Nephron progenitor cell (in vitro differentiated cells): ENCODE results near the gene GRIK2.

Experiments
- DNase-seq: peaks from one replicate; pipeline ENCODE4 v3.0.0; 2021
- H3K27ac Mint-ChIP-seq: 2 replicates; pipeline ENCODE4 v1.8.0; 2021; ENCODE audit warnings: mild to moderate bottlenecking, moderate library complexity, mixed read lengths
- H3K27me3 Mint-ChIP-seq: 2 replicates; pipeline ENCODE4 v1.8.0; 2021; ENCODE audit warnings: mild to moderate bottlenecking, low read depth, mixed read lengths; ENCODE audit not compliant: poor library complexity
- H3K36me3 Mint-ChIP-seq: 2 replicates; pipeline ENCODE4 v1.8.0; 2021; ENCODE audit warnings: low read depth, mixed read lengths
- H3K4me1 Mint-ChIP-seq: 2 replicates; pipeline ENCODE4 v1.8.0; 2021; ENCODE audit warnings: mixed read lengths
- H3K4me3 Mint-ChIP-seq: 2 replicates; pipeline ENCODE4 v1.8.0; 2021; ENCODE audit warnings: mild to moderate bottlenecking, moderate library complexity, mixed read lengths
- H3K9me3 Mint-ChIP-seq: 2 replicates; pipeline ENCODE4 v1.8.0; 2021; ENCODE audit warnings: mild to moderate bottlenecking, moderate library complexity, mixed read lengths
- TF ChIP-seq, protein P1 (sequence below): fragments of 200-600 bp; sonication (generic); IDR thresholded peaks from 2 replicates; pipeline ENCODE4 v1.5.0; 2021; ENCODE audit warnings: antibody characterized with exemption

Gene GRIK2

DNA sequence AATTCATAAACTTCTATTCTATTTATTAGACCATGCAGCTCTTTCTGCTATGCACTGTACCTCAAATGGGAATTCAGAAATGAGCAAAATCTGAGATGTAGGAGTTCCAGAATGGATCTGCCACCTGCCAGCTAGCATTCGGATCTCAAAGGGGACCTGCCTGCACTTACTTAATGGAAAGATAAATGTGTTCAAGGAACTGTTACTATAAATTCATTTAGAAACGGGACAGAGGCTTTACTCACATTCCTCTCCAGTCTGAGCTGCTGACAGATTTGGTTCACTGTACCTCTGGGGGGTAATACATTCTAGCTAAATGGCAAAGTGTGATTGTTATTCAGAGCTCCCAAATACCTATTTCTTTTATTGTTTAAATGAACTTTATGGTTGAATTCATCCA lies 384.1 kb downstream of the GRIK2 start:
- no peaks in the 10 kb centered on the region for H3K9me3 Mint-ChIP-seq
- DNase-seq: no peak
- no peaks in the 10 kb centered on the region for H3K27me3 Mint-ChIP-seq
- no peaks in the 10 kb centered on the region for H3K36me3 Mint-ChIP-seq
- H3K4me1 Mint-ChIP-seq: no peaks in the 10 kb centered on the region
- TF ChIP-seq, protein P1, sequence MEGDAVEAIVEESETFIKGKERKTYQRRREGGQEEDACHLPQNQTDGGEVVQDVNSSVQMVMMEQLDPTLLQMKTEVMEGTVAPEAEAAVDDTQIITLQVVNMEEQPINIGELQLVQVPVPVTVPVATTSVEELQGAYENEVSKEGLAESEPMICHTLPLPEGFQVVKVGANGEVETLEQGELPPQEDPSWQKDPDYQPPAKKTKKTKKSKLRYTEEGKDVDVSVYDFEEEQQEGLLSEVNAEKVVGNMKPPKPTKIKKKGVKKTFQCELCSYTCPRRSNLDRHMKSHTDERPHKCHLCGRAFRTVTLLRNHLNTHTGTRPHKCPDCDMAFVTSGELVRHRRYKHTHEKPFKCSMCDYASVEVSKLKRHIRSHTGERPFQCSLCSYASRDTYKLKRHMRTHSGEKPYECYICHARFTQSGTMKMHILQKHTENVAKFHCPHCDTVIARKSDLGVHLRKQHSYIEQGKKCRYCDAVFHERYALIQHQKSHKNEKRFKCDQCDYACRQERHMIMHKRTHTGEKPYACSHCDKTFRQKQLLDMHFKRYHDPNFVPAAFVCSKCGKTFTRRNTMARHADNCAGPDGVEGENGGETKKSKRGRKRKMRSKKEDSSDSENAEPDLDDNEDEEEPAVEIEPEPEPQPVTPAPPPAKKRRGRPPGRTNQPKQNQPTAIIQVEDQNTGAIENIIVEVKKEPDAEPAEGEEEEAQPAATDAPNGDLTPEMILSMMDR: no peak
- H3K27ac Mint-ChIP-seq: no peak overlapping the region
- no peak overlapping the region for H3K4me3 Mint-ChIP-seq

DNA sequence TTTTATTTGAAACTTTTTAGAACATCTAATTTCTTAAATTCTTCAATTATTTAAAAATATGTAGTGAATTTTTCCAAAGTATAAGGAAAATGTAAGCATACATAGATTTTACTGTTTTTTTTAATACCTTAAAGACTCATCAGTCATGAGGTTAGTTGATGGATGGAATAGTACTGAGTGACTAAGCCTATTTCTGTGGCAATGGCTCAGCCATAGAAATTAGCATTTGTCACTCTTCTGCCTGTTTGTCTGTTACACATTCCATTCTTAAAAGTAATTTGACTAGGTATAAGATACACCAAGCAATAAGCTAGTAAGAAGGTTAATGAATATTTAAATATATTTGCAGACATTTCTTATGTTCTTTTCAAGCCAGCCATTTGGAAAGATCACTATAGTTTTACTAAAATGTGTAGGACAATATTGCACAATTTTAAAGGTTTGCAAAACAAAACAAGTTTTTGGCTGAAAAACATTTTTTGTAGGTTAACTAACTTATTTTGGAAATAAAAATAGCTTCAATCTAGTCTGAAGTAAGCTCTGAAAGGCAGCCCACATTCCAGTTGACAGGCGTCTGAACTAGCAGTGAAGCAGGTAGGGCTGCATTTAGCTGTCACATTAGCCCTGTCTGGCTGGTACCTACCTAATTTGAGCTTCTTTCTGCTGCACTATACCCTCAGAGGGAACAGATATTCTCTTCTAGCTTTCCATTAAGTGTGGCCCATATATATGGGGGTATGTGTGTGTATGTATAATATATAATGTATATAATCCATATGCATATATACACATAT lies 385.7 kb downstream of the GRIK2 start:
- TF ChIP-seq, protein P1: no peak
- DNase-seq: no peak
- H3K36me3 Mint-ChIP-seq: no peaks in the 10 kb centered on the region
- H3K9me3 Mint-ChIP-seq: peaks cover 4% of the 10 kb centered on the region
- H3K4me3 Mint-ChIP-seq: no peak overlapping the region
- no peak overlapping the region for H3K27ac Mint-ChIP-seq
- no peaks in the 10 kb centered on the region for H3K27me3 Mint-ChIP-seq
- no peaks in the 10 kb centered on the region for H3K4me1 Mint-ChIP-seq

DNA sequence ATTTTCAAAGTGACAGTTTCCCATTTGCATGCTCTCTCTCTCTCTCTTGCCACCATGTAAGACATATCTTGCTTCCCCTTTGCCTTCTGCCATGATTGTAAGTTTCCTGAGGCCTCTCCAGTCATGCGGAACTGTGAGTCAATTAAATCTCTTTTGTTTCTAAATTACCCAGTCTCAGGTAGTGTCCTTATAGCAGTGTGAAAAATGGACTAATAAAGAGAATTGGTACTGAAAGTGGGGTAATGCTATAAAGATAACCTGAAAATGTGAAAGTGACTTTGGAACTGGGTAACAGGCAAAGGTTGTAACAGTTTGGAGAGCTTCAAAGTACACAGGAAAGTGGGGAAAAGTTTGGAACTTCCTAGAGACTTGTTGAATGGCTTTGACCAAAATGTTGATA lies 389.8 kb downstream of the GRIK2 start:
- Mint-ChIP-seq H3K4me1 (no peaks in the 10 kb centered on the region), H3K27ac (no peak overlapping the region)

DNA sequence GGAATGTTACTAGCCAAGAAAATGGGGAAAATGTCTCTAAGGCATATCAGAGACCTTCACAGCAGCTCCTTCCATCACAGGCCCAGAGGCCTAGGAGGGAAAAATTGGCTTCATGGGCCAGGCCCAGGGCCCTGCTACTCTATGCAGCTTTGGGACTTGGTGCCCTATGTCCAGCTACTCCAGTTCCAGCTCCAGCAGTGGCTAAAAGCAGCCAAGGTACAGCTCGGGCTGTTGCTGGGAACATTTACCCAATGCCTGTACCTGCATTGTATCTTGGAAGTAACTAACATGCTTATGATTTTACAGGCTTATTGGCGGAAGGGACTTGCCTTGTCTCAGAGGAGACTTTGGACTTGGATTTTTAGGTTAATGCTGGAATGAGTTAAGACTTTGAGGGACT lies 390.6 kb downstream of the GRIK2 start:
- DNase-seq: no peak
- H3K9me3 Mint-ChIP-seq: peaks cover 14% of the 10 kb centered on the region
- no peaks in the 10 kb centered on the region for H3K4me1 Mint-ChIP-seq

More for the DNA sequence above, 389.8 kb downstream of the GRIK2 start:
- Mint-ChIP-seq H3K4me3 (no peak overlapping the region), H3K27me3 (no peaks in the 10 kb centered on the region), H3K36me3 (no peaks in the 10 kb centered on the region), H3K9me3 (peaks cover 14% of the 10 kb centered on the region)
- no peak for DNase-seq
- TF ChIP-seq, protein P1: no peak

DNA sequence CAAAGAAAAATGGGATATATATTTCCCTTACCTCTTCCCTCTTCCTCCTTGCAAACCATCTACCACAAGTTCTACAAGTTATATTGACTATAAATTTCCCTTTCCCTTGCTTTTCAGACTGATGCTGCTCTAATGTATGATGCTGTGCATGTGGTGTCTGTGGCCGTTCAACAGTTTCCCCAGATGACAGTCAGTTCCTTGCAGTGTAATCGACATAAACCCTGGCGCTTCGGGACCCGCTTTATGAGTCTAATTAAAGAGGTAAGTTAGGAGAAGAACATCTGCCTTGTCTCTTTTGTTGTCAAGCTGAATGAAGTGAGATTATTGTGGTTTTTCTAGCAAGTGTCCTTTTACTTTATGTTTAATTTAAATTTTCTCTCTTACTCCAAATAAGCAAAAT lies 406.0 kb downstream of the GRIK2 start:
- TF ChIP-seq, protein P1: no peak
- Mint-ChIP-seq H3K4me3 (no peak overlapping the region), H3K27ac (no peak overlapping the region), H3K27me3 (no peaks in the 10 kb centered on the region), H3K9me3 (peaks cover 8% of the 10 kb centered on the region), H3K4me1 (no peaks in the 10 kb centered on the region), H3K36me3 (peaks cover 2% of the 10 kb centered on the region)
- DNase-seq: no peak

More for the DNA sequence above, 390.6 kb downstream of the GRIK2 start:
- H3K4me3 Mint-ChIP-seq: no peak overlapping the region
- H3K36me3 Mint-ChIP-seq: no peaks in the 10 kb centered on the region
- H3K27me3 Mint-ChIP-seq: no peaks in the 10 kb centered on the region
- TF ChIP-seq, protein P1: no peak
- H3K27ac Mint-ChIP-seq: peak overlapping the region; percentile 12

DNA sequence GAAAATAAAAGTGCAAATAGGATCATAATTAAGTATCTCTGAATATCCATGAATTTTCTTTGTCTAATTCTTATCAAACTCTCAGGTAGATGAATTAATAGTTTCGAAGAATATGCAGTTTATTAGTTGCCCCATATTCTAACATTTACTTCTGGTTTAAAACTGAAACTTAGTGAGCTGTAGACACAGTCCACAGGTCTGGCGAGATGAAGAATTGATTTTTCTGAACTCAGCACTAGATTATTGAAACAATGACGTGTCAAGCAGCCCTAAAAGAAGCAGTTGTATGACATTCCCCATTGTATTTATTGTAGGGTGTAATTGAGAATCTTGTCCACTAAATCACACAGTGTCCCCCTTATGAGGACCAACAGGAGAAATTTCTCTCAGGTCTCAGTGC lies 407.1 kb downstream of the GRIK2 start:
- H3K27ac Mint-ChIP-seq: no peak overlapping the region
- no peak overlapping the region for H3K4me3 Mint-ChIP-seq
- H3K9me3 Mint-ChIP-seq: no peaks in the 10 kb centered on the region
- H3K36me3 Mint-ChIP-seq: no peaks in the 10 kb centered on the region
- no peak for DNase-seq
- TF ChIP-seq, protein P1: no peak
- H3K27me3 Mint-ChIP-seq: no peaks in the 10 kb centered on the region
- H3K4me1 Mint-ChIP-seq: no peaks in the 10 kb centered on the region
